Measurements from ENCODE around the gene SPOCK3.

DNA sequence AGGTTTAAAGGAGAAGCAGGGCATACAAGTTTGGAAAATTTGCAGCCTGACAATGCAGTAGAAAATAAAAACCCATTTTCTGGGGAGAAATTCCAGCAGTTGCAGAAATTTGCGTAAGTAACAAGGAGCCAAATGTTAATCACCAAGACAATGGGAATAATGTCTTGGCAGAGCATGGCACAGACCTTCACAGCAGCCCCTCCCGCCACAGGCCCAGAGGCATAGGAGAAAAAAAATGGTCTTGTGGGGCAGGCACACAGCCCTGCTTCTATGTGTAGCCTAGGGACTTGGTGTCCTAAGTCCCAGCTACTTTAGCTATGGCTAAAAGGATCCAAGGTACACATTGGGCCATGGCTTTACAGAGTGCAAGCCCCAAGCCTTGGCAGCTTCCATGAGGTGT is 65.7 kb downstream of the SPOCK3 start:
- TF ChIP-seq POLR2AphosphoS5 (IDR thresholded peaks at IDR 0.05) = no peak
- TF ChIP-seq, protein P1, sequence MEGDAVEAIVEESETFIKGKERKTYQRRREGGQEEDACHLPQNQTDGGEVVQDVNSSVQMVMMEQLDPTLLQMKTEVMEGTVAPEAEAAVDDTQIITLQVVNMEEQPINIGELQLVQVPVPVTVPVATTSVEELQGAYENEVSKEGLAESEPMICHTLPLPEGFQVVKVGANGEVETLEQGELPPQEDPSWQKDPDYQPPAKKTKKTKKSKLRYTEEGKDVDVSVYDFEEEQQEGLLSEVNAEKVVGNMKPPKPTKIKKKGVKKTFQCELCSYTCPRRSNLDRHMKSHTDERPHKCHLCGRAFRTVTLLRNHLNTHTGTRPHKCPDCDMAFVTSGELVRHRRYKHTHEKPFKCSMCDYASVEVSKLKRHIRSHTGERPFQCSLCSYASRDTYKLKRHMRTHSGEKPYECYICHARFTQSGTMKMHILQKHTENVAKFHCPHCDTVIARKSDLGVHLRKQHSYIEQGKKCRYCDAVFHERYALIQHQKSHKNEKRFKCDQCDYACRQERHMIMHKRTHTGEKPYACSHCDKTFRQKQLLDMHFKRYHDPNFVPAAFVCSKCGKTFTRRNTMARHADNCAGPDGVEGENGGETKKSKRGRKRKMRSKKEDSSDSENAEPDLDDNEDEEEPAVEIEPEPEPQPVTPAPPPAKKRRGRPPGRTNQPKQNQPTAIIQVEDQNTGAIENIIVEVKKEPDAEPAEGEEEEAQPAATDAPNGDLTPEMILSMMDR (IDR thresholded peaks at IDR 0.05) = no peak

All from prostate gland (tissue), 2 donors.